ENCODE results near the gene C6orf52. TPM values are rescaled to one million over a fixed set of nuclear protein-coding genes. Genes with fewer than 3 reads are reported as not detected.
"Not testable (repeated sequence)": the region's sequence is repeated elsewhere in the genome, so short reads cannot be mapped to it uniquely, and the experiment has no call there.

C6orf52 gene
- total RNA-seq, 1 experiment from 2014 or later, result 3.9 TPM

DNA sequence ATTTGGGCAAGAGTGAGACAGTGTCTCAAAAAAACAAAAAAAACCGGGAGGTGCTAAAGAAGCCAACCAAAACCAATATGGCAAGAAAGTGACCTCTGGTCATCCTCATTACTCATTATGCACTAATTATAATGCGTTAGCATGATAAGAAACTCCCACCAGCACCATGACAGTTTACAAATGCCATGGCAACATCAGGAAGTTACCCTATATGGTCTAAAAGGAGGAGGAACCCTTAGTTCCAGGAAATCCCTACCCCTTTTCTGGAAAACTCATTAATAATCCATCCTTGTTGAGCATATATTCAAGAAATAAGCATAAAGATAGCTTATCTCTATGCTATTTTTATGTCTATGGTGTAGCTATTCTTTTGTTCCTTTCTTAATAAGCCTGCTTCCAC is 31.7 kb downstream of the C6orf52 start:
- no peak overlapping the region for H3K4me2 ChIP-seq (ENCODE audit: low read length)
- H3K4me1 ChIP-seq (ENCODE audit: control insufficient read depth in 1 of 2, insufficient read depth in 2 of 2, low read length in 2 of 2), result no peaks in the 10 kb centered on the region
- CTCF ChIA-PET, result no interaction called here
- POLR2A ChIA-PET, result no interaction called here
- H3K79me2 ChIP-seq (ENCODE audit: insufficient read depth, low read length), result no peaks in the 10 kb centered on the region
- no peaks in the 10 kb centered on the region for H3K9me2 ChIP-seq (ENCODE audit: insufficient read depth)
- no peaks in the 10 kb centered on the region for H4K20me1 ChIP-seq (ENCODE audit: insufficient read depth)
- H2AFZ ChIP-seq (ENCODE audit: low read depth, low read length, poor library complexity, severe bottlenecking), result no peak overlapping the region
- H3K9me3 ChIP-seq (ENCODE audit: control insufficient read depth in 1 of 2, insufficient read depth in 1 of 2, low read depth in 1 of 2, low read length in 2 of 2), result no peaks in the 10 kb centered on the region
- DNase-seq (ENCODE audit: low read depth, low spot score) (no peak), ATAC-seq (no peak)
- H3K27me3 ChIP-seq (ENCODE audit: insufficient read depth, low read length), result no peaks in the 10 kb centered on the region
- intact Hi-C loops (cut with micrococcal nuclease), result no loop called here
- BruUV-seq (replicated peaks), result no TSS peak
- RAD21 ChIA-PET (ENCODE audit: low non-redundant PET in 1 of 2, low total read pairs in 2 of 2, uncharacterized antibody in 2 of 2, unreplicated experiment in 2 of 2), result no interaction called here
- TF ChIP-seq POLR2AphosphoS5 (IDR thresholded peaks at IDR 0.05; ENCODE audit: low read depth, low read length) (no peak), SRF (IDR thresholded peaks at IDR 0.05; ENCODE audit: low read depth) (no peak)
- H3K27ac ChIP-seq (ENCODE audit: low read depth, low read length), result no peak overlapping the region
- H3K36me3 ChIP-seq (ENCODE audit: control insufficient read depth in 1 of 2, insufficient read depth in 2 of 2, low read length in 2 of 2), result no peaks in the 10 kb centered on the region
- no peak overlapping the region for H3K4me3 ChIP-seq (replicated peaks in 1 of 2; ENCODE audit: low read depth in 1 of 2, low read length in 2 of 2)
- no peak overlapping the region for H3K9ac ChIP-seq (ENCODE audit: low read length)

DNA sequence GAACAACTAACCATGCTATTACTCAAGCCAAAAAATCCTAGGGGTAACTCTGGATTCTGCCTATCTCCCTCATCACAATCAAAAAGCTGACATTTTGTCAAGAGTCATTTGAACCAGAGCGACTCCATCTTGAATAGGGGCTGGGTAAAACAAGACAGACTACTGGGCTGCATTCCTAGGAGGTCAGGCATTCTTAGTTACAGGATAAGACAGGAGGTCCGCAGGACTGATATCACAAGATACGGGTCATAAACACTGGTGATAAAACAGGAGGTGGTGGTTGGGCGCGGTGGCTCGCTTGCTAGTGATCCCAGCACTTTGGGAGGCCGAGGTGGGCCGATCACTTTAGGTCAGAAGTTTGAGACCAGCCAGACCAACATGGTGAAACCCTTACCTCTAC is 32.2 kb downstream of the C6orf52 start:
- H4K20me1 ChIP-seq (ENCODE audit: insufficient read depth), result no peaks in the 10 kb centered on the region
- H3K9ac ChIP-seq (ENCODE audit: low read length), result no peak overlapping the region
- RAD21 ChIA-PET (ENCODE audit: low non-redundant PET in 1 of 2, low total read pairs in 2 of 2, uncharacterized antibody in 2 of 2, unreplicated experiment in 2 of 2), result no interaction called here
- TF ChIP-seq, protein P1, sequence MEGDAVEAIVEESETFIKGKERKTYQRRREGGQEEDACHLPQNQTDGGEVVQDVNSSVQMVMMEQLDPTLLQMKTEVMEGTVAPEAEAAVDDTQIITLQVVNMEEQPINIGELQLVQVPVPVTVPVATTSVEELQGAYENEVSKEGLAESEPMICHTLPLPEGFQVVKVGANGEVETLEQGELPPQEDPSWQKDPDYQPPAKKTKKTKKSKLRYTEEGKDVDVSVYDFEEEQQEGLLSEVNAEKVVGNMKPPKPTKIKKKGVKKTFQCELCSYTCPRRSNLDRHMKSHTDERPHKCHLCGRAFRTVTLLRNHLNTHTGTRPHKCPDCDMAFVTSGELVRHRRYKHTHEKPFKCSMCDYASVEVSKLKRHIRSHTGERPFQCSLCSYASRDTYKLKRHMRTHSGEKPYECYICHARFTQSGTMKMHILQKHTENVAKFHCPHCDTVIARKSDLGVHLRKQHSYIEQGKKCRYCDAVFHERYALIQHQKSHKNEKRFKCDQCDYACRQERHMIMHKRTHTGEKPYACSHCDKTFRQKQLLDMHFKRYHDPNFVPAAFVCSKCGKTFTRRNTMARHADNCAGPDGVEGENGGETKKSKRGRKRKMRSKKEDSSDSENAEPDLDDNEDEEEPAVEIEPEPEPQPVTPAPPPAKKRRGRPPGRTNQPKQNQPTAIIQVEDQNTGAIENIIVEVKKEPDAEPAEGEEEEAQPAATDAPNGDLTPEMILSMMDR (IDR thresholded peaks at IDR 0.05 in 2 of 3, conservative IDR thresholded peaks at IDR 0.05 in 1 of 3; ENCODE audit: borderline replicate concordance in 1 of 3, insufficient read depth in 1 of 3, low read depth in 2 of 3, low read length in 2 of 3), result no peak
- no peak for TF ChIP-seq EGR1 (IDR thresholded peaks at IDR 0.05; ENCODE audit: low read depth)
- no peaks in the 10 kb centered on the region for H3K9me2 ChIP-seq (ENCODE audit: insufficient read depth)
- no peaks in the 10 kb centered on the region for H3K4me1 ChIP-seq (ENCODE audit: control insufficient read depth in 1 of 2, insufficient read depth in 2 of 2, low read length in 2 of 2)
- H3K9me3 ChIP-seq (ENCODE audit: control insufficient read depth in 1 of 2, insufficient read depth in 1 of 2, low read depth in 1 of 2, low read length in 2 of 2), result no peaks in the 10 kb centered on the region
- BruUV-seq (replicated peaks), result no TSS peak
- DNase-seq (ENCODE audit: low read depth, low spot score) (no peak), ATAC-seq (no peak)
- no peak overlapping the region for H3K4me2 ChIP-seq (ENCODE audit: low read length)
- no peak overlapping the region for H3K4me3 ChIP-seq (replicated peaks in 1 of 2; ENCODE audit: low read depth in 1 of 2, low read length in 2 of 2)
- no peaks in the 10 kb centered on the region for H3K27me3 ChIP-seq (ENCODE audit: insufficient read depth, low read length)
- CTCF ChIA-PET, result no interaction called here
- no peak overlapping the region for H2AFZ ChIP-seq (ENCODE audit: low read depth, low read length, poor library complexity, severe bottlenecking)
- POLR2A ChIA-PET, result no interaction called here
- H3K36me3 ChIP-seq (ENCODE audit: control insufficient read depth in 1 of 2, insufficient read depth in 2 of 2, low read length in 2 of 2), result no peaks in the 10 kb centered on the region
- H3K27ac ChIP-seq (ENCODE audit: low read depth, low read length), result no peak overlapping the region
- no peaks in the 10 kb centered on the region for H3K79me2 ChIP-seq (ENCODE audit: insufficient read depth, low read length)
- intact Hi-C loops (cut with micrococcal nuclease), result no loop called here

- DNase-seq (ENCODE audit: low read depth, low spot score); CTCF ChIA-PET; H3K4me1 ChIP-seq (ENCODE audit: control insufficient read depth in 1 of 2, insufficient read depth in 2 of 2, low read length in 2 of 2); H3K27me3 ChIP-seq (ENCODE audit: insufficient read depth, low read length); BruUV-seq (replicated peaks); ATAC-seq; H3K36me3 ChIP-seq (ENCODE audit: control insufficient read depth in 1 of 2, insufficient read depth in 2 of 2, low read length in 2 of 2); H3K4me3 ChIP-seq (replicated peaks in 1 of 2; ENCODE audit: low read depth in 1 of 2, low read length in 2 of 2); H4K20me1 ChIP-seq (ENCODE audit: insufficient read depth); H3K9me3 ChIP-seq (ENCODE audit: control insufficient read depth in 1 of 2, insufficient read depth in 1 of 2, low read depth in 1 of 2, low read length in 2 of 2); intact Hi-C loops (cut with micrococcal nuclease); H3K79me2 ChIP-seq (ENCODE audit: insufficient read depth, low read length); H3K9ac ChIP-seq (ENCODE audit: low read length); H3K9me2 ChIP-seq (ENCODE audit: insufficient read depth); RAD21 ChIA-PET (ENCODE audit: low non-redundant PET in 1 of 2, low total read pairs in 2 of 2, uncharacterized antibody in 2 of 2, unreplicated experiment in 2 of 2); H2AFZ ChIP-seq (ENCODE audit: low read depth, low read length, poor library complexity, severe bottlenecking); H3K4me2 ChIP-seq (ENCODE audit: low read length); H3K27ac ChIP-seq (ENCODE audit: low read depth, low read length): not testable (repeated sequence)
- POLR2A ChIA-PET, result interaction anchor here (1.0 kb wide), 1 partner anchor 18 kb away, joined by 3 read pairs; no protein-coding TSS in a partner anchor
These were observed 33.8 kb downstream of the C6orf52 start for GRCh38 chr6:10660431-10661191.

Measured in HCT116 (cell line).